GM23248 (cell line): Measurements from ENCODE around the gene PIEZO2.

ENCODE experiments used
- EZH2 ChIP-seq: fragments of 200-600 bp; sonication (generic); IDR thresholded peaks from 2 replicates; pipeline ENCODE4 v1.6.1; 2018; ENCODE audit warnings: antibody characterized with exemption, mild to moderate bottlenecking; ENCODE audit not compliant: insufficient read depth, poor library complexity, severe bottlenecking
- EZH2phosphoT487 ChIP-seq: fragments of 200-600 bp; sonication (generic); IDR thresholded peaks from 2 replicates; pipeline ENCODE4 v1.6.1; 2018; ENCODE audit warnings: antibody characterized with exemption, moderate library complexity, mild to moderate bottlenecking, low read depth; ENCODE audit not compliant: insufficient read depth

- TF ChIP-seq EZH2, result no peak
- no peak for TF ChIP-seq EZH2phosphoT487
These were observed 459.4 kb downstream of the PIEZO2 start for GRCh38 chr18:10690035-10690329.
